ENCODE measurements around the gene HCFC1.

HCFC1 gene

DNA sequence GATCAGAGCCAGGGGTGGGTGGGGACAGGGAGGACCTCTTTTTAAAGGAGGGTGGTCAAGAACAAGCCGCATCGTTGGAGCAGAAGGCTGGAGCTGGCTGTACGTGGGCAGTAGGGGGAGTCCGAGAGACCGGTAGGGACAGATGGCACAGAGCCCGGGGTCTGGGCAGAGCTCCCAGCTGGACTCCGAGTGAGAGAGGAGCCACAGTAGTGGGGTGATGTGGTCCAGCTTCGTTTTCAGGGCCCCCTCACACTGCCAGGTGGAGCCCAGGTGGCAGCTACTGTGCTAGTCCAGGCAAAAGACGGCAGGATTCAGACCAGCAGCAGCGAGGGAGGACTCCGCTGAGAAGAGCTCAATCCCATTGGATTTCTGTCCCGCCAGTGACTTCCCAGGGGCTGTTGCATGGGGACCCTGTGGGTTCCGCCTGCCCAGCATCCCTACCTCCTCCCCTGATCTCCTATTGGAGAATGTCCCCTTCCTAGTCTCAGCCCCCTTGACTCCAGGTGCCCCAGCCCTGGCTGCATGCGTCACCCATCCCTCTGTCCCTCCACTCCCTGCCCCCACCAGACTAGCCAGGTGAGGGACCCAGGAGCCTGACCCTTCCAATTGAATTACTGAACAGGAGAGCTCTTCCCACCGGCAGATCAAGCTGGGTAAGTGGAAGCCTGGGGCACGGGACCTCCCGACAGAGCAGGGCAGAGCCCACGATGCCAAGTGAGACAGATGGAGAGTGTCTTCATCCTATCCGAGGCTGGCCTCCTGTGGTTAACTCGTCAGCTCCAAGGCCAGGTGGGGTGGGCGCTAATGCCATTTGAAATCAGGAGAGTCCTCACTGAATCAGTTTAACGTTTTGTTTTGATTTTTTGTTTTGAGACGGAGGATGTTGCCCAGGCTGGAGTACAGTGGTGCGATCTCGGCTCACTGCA is 48.4 kb downstream of the HCFC1 start:
- DNase-seq (ENCODE audit: low spot score) = peak; percentile 61

GRCh38 chrX:153921511-153922446 is 49.8 kb downstream of the HCFC1 start:
- no peak for DNase-seq (ENCODE audit: low spot score)

DNA sequence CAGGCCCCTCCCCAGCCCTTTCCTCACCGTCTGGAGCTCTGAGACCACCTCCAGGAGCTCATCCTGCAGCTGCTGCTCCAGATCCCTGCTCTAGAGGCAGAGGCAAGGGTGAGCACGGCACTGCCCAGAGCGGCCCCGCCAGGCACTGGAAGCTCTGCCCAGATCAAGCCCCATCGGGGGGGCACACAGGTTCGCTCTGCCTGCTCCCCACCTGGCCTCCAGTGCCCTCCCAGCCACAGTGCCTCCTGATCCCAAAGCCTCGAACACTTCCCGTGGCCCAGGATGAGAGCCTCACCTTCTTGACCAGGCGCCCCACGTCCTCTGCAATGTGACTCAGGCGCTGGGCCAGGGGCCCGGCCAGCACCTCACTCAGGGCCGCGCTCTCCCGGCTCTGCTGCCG is 50.5 kb downstream of the HCFC1 start:
- DNase-seq (ENCODE audit: low spot score) = no peak

DNA sequence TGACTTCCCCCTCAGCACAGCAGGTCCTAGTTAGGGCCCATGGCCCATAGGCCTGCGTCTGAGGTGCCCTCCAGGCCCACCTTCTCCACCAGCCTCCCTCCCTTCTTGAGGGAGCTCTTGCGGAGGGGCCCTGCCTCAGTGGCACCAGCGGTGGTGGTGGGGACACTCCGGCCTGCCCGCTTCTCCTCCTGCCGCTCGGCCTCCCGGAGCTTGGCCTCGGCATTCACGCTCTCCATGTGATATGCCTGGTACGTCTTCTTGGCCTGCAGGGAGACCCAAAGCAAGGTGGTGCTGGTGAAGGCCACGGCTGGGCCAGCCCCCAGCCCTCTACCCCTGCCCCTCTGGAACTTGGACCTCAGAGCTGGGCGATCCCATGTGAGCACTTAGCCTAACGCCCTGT is 51.1 kb downstream of the HCFC1 start:
- DNase-seq (ENCODE audit: low spot score) = no peak

- no peak for DNase-seq (ENCODE audit: low spot score)
Measured at GRCh38 chrX:153919281-153919680, 52.3 kb downstream of the HCFC1 start.

GRCh38 chrX:153917869-153918268 is 53.7 kb downstream of the HCFC1 start:
- no peak for DNase-seq (ENCODE audit: low spot score)

GRCh38 chrX:153913701-153914100 is 57.9 kb downstream of the HCFC1 start:
- DNase-seq (ENCODE audit: low spot score) = no peak

GRCh38 chrX:153913211-153913610 is 58.4 kb downstream of the HCFC1 start:
- no peak for DNase-seq (ENCODE audit: low spot score)

- no peak for DNase-seq (ENCODE audit: low spot score)
Measured at GRCh38 chrX:153911798-153912197, 59.8 kb downstream of the HCFC1 start.

GRCh38 chrX:153910446-153910845 is 61.2 kb downstream of the HCFC1 start:
- no peak for DNase-seq (ENCODE audit: low spot score)

GRCh38 chrX:153909980-153910360 is 61.6 kb downstream of the HCFC1 start:
- DNase-seq (ENCODE audit: low spot score) = no peak

DNA sequence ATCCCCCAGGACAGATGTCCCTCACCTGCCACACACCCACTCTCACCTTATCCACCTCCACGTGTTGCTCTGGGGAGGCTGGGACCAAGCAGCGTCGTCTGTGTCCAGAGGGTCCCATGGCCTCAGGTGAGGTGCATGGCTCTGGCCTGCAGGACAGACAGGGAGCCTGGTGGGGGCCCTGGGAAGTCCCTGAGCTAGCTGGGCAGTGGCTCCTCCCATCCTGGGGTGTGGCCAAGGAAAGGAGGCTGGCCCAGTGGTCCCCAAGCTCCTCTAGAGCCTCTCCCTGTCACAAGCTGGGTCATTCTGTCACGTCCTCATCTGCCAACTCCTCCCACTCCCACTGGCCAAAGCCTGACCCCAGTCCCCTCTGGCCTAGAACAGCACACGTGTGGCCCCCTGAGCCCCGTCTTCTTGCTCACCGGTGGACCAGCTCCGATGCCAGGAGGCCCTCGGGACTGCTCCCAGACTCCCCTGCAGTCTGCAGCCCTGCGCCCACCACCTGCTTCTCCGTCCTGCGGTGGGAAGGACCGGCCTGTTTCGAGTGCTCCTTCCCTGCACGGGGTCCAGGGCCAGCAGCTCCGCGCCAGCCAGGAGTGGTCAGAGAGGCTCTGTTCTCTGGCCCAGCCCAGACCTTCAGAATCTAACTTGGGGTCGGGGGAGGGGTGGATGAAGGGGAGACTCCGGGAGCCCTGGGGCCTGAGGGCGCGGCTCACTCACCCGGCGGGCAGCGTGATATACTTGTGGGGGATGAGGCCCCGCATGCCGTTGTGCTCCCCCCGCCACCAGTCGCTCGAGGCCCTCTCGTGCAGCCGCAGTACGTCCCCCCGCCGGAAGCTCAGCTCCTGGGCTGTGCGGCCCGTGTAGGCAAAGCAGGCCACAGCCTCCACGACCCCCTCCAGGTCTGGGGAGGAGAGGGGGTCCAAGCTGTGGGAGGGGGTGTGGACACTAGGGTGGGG is 62.3 kb downstream of the HCFC1 start:
- no peak for DNase-seq (ENCODE audit: low spot score)

- DNase-seq (ENCODE audit: low spot score) = no peak
Measured at GRCh38 chrX:153908219-153908860, 63.3 kb downstream of the HCFC1 start.

DNA sequence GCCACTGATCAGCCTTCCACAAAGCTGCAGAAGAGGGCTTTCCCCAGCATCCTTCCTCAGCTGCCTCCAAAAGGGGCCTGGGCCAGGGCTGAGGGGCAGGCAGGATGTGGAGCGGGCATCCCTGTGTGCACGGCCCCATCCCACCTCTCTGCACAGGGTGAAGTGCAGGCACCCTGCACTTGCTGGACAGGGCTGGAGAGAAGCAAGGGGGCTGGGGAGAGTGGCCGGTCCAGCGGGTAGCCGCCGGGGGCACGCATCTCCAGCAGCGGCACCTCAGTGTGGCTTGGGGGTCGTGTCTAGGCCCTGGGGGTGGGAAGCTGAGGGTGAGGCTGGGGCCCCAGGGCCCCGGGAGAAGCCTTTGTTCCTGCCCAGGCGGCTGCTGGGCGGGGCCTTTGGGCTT is 64.2 kb downstream of the HCFC1 start:
- no peak for DNase-seq (ENCODE audit: low spot score)

- DNase-seq (ENCODE audit: low spot score) = no peak
Measured at GRCh38 chrX:153906126-153906917, 65.3 kb downstream of the HCFC1 start.

- DNase-seq (ENCODE audit: low spot score) = no peak
Measured at GRCh38 chrX:153905481-153906095, 66.0 kb downstream of the HCFC1 start.

GRCh38 chrX:153903991-153904957 is 67.3 kb downstream of the HCFC1 start, which contains the start of gene AVPR2:
Gene AVPR2 (plus strand): TSS chrX:153904673. CDS start chrX:153905146, 473 bp downstream.
- DNase-seq (ENCODE audit: low spot score) = no peak

GRCh38 chrX:153903238-153903980 is 68.2 kb downstream of the HCFC1 start:
- no peak for DNase-seq (ENCODE audit: low spot score)

Measured in AG08395 (cell line).